SK-N-MC (cell line): ENCODE results near the gene PREX1.

Experiments
- EZH2 ChIP-seq: fragments of 200-600 bp; sonication (generic); IDR thresholded peaks from one replicate; pipeline ENCODE4 v1.6.1; 2017; ENCODE audit warnings: antibody characterized with exemption
- POLR2AphosphoS5 ChIP-seq: IDR thresholded peaks from 2 replicates; pipeline ENCODE4 v1.6.1; 2012; ENCODE audit warnings: mild to moderate bottlenecking, low read depth, low read length, borderline replicate concordance

DNA sequence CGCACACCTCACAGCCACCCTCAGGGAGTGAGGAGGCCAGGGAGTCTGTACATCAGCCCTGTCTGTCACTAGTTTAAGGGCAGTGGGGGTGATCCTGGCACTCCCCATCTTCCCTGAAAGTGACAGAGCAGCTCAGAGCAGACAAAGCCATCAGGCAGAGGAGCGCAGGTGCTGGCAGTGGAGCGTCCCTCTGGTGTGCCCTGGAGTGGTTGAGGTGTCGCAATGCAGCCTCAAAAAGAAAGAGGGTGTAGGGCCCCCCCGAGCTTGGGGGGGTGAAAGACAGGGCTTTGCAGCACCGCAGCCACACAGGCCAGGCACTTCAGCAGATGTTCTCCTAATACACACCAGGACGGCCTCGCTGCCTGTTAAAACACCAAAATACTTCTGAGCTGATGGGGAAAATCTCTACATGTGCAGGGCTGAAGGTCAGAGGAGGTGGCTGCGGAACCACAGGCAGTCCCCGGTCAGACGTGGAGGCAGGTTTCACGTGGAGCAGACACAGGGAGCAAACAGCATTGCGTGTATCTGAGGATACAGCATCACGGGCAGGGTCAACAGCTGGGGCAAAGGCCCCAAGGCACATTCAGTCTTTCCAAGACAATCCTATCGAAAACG is 69.5 kb downstream of the PREX1 start:
- TF ChIP-seq POLR2AphosphoS5 (no peak), EZH2 (no peak)
